NCI-H1694 (cell line): ENCODE results near the gene DCTN2.
"Not testable (repeated sequence)": the region's sequence is repeated elsewhere in the genome, so short reads cannot be mapped to it uniquely, and the experiment has no call there.

Experiments
- DNase-seq: peaks from one replicate; lab custom pipeline; 2025; lab: John Stamatoyannopoulos, UW

Gene DCTN2

GRCh38 chr12:57546438-57547287, at the start of gene DCTN2:
TSS of gene DCTN2 (minus strand) at chr12:57547192. CDS start at chr12:57547063, 129 bp downstream.
- peak; percentile 95 for DNase-seq

- no peak for DNase-seq
These were observed 46.2 kb upstream of the DCTN2 start for GRCh38 chr12:57593187-57593586.

- DNase-seq: no peak
These were observed 45.7 kb upstream of the DCTN2 start for GRCh38 chr12:57592551-57593165.

- DNase-seq: no peak
These were observed 44.9 kb upstream of the DCTN2 start for GRCh38 chr12:57591782-57592325.

- no peak for DNase-seq
These were observed 44.1 kb upstream of the DCTN2 start, which contains the start of gene PIP4K2C for GRCh38 chr12:57590864-57591781. TSS of gene PIP4K2C (plus strand) at chr12:57591192. CDS start at chr12:57591290, 98 bp downstream.

- DNase-seq: no peak
These were observed 43.5 kb upstream of the DCTN2 start for GRCh38 chr12:57590479-57590863.

- DNase-seq: not testable (repeated sequence)
These were observed 42.1 kb upstream of the DCTN2 start for GRCh38 chr12:57588951-57589610.

GRCh38 chr12:57586832-57587429, 39.9 kb upstream of the DCTN2 start:
- no peak for DNase-seq

GRCh38 chr12:57586128-57586527, 39.1 kb upstream of the DCTN2 start:
- no peak for DNase-seq

- DNase-seq: no peak
These were observed 38.2 kb upstream of the DCTN2 start for GRCh38 chr12:57585156-57585555.

- DNase-seq: no peak
These were observed 37.7 kb upstream of the DCTN2 start for GRCh38 chr12:57584690-57585089.

GRCh38 chr12:57584050-57584449, 37.1 kb upstream of the DCTN2 start:
- no peak for DNase-seq

- DNase-seq: peak; percentile 85
These were observed 36.2 kb upstream of the DCTN2 start for GRCh38 chr12:57583008-57583831.

- DNase-seq: no peak
These were observed 35.4 kb upstream of the DCTN2 start for GRCh38 chr12:57582440-57582839.

- DNase-seq: no peak
These were observed 34.8 kb upstream of the DCTN2 start for GRCh38 chr12:57581802-57582201.

GRCh38 chr12:57580466-57580795, 33.4 kb upstream of the DCTN2 start:
- no peak for DNase-seq

GRCh38 chr12:57579677-57580465, 32.9 kb upstream of the DCTN2 start:
- DNase-seq: no peak

- DNase-seq: no peak
These were observed 32.0 kb upstream of the DCTN2 start for GRCh38 chr12:57579011-57579410.

- DNase-seq: no peak
These were observed 31.2 kb upstream of the DCTN2 start for GRCh38 chr12:57577981-57578758.
